ENCODE data around the gene PARD3.

PARD3 gene

DNA sequence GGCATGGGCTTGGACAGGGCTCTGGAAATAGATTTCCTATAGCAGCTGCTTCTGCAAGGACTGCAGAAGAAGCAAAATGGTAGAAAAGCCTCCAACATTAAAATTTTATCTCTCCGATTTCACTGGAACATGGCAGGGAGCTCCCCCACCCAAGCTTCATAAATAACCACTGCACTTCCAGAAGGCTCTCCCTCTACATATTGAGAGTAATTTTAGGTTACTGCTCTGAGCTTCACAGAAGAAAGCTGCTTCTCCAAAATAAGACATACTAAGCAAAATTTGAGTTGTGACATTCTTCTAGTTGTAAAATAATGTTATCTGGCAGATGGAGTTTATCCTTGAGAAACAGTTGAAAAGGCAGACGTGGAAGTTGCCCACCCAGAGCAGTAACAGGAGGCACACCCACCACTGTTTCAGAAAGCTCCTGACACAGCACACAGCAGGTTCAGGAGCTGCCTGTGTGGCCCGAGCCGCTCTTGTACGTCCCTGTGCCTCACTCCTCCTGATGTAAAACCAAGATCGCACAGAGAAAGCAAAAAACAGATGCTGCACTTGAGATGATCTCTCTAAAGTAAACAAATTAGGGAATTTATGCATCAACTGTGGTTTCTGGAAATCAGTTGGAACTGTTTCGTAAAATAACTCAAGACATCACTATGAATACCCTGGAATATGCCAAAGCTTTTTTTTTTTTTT is 621.0 kb downstream of the PARD3 start:
- in situ Hi-C loops (cut with HindIII; ENCODE audit: low sequenced_read_pairs), result no loop called here
- no peak overlapping the region for H3K4me3 ChIP-seq (ENCODE audit: low read depth, low read length)
- DNase-seq (ENCODE audit: low read depth), result peak; percentile 56
- TF ChIP-seq, protein P1, sequence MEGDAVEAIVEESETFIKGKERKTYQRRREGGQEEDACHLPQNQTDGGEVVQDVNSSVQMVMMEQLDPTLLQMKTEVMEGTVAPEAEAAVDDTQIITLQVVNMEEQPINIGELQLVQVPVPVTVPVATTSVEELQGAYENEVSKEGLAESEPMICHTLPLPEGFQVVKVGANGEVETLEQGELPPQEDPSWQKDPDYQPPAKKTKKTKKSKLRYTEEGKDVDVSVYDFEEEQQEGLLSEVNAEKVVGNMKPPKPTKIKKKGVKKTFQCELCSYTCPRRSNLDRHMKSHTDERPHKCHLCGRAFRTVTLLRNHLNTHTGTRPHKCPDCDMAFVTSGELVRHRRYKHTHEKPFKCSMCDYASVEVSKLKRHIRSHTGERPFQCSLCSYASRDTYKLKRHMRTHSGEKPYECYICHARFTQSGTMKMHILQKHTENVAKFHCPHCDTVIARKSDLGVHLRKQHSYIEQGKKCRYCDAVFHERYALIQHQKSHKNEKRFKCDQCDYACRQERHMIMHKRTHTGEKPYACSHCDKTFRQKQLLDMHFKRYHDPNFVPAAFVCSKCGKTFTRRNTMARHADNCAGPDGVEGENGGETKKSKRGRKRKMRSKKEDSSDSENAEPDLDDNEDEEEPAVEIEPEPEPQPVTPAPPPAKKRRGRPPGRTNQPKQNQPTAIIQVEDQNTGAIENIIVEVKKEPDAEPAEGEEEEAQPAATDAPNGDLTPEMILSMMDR (IDR thresholded peaks at IDR 0.05; ENCODE audit: low read depth, low read length, missing control alignments), result no peak

- TF ChIP-seq, protein P1 (IDR thresholded peaks at IDR 0.05; ENCODE audit: low read depth, low read length, missing control alignments), result no peak
- no peak for DNase-seq (ENCODE audit: low read depth)
- H3K4me3 ChIP-seq (ENCODE audit: low read depth, low read length), result no peak overlapping the region
- in situ Hi-C loops (cut with HindIII; ENCODE audit: low sequenced_read_pairs), result no loop called here
Observed at GRCh38 chr10:34192646-34193045, 622.5 kb downstream of the PARD3 start.

GRCh38 chr10:34191406-34191805 is 623.7 kb downstream of the PARD3 start:
- in situ Hi-C loops (cut with HindIII; ENCODE audit: low sequenced_read_pairs), result no loop called here
- DNase-seq (ENCODE audit: low read depth), result no peak
- TF ChIP-seq, protein P1 (IDR thresholded peaks at IDR 0.05; ENCODE audit: low read depth, low read length, missing control alignments), result no peak

DNA sequence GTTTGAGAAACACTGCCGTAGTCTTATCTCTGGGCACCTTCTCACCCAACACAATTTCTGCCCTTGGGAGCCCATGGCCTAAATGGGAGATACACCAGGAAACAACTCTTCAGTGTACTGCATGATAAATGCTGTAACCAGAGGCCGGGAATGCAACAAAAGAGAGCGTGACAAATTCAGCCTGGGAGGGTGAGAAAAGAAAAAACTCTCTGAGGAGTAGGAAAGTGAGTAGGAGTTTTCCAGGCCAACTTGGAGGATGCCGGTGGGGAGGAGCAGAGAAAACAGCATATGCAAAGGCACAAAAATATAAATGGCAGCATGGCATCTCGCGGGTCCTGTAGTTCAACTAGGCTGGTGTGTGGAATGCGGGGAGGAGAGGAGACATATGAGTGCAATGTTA is 624.5 kb downstream of the PARD3 start:
- TF ChIP-seq, protein P1 (IDR thresholded peaks at IDR 0.05; ENCODE audit: low read depth, low read length, missing control alignments), result no peak
- H3K4me3 ChIP-seq (ENCODE audit: low read depth, low read length), result no peak overlapping the region

More at GRCh38 chr10:34191406-34191805, 623.7 kb downstream of the PARD3 start:
- no peak overlapping the region for H3K4me3 ChIP-seq (ENCODE audit: low read depth, low read length)

DNA sequence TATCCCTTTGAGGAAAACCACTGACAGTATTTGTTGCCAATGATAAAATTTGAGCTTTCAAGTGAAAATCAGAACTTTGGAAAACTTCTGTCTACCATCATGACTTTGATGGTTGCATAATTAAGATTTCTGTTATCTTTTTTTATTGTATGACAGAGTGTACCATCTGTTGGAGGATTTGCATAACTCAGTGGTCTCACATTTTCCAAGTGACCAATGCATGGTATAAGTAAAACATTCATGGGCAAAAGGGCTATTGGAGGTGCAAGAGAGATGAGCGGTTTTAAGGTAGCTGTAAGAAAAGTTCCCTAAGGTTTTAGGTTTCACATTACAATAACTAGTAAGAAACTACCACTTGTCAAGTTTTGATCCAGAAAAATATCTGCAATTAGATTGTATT is 625.3 kb downstream of the PARD3 start:
- H3K4me3 ChIP-seq (ENCODE audit: low read depth, low read length), result no peak overlapping the region
- TF ChIP-seq, protein P1 (IDR thresholded peaks at IDR 0.05; ENCODE audit: low read depth, low read length, missing control alignments), result no peak
- DNase-seq (ENCODE audit: low read depth), result no peak
- in situ Hi-C loops (cut with HindIII; ENCODE audit: low sequenced_read_pairs), result no loop called here

More for the DNA sequence above, 624.5 kb downstream of the PARD3 start:
- in situ Hi-C loops (cut with HindIII; ENCODE audit: low sequenced_read_pairs), result no loop called here
- DNase-seq (ENCODE audit: low read depth), result peak; percentile 47

DNA sequence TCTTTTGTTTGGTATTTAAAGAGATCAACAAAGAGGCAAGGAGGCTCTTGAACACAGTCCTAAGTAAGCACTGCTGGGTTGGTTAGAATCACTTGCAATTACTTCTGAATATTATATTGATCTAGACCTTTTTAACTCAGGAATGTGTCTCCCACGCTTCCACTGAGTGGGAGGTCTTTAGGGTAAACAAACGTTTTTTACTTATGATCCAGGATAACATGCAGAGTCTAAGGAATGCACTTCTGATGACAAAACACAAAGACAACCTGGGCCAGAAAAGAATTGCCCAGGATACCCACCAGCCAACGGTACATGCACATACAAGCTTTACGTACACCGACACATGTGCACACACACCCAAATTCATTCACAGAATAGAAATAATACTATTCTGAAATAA is 626.9 kb downstream of the PARD3 start:
- no peak overlapping the region for H3K4me3 ChIP-seq (ENCODE audit: low read depth, low read length)
- TF ChIP-seq, protein P1 (IDR thresholded peaks at IDR 0.05; ENCODE audit: low read depth, low read length, missing control alignments), result no peak
- in situ Hi-C loops (cut with HindIII; ENCODE audit: low sequenced_read_pairs), result no loop called here
- no peak for DNase-seq (ENCODE audit: low read depth)
